ENCODE measurements around the gene KREMEN1.
"Not testable (repeated sequence)": the region's sequence is repeated elsewhere in the genome, so short reads cannot be mapped to it uniquely, and the experiment has no call there.

Gene KREMEN1

GRCh38 chr22:29108137-29108536 is 35.3 kb downstream of the KREMEN1 start:
- no peak for DNase-seq (ENCODE audit: low spot score)

DNA sequence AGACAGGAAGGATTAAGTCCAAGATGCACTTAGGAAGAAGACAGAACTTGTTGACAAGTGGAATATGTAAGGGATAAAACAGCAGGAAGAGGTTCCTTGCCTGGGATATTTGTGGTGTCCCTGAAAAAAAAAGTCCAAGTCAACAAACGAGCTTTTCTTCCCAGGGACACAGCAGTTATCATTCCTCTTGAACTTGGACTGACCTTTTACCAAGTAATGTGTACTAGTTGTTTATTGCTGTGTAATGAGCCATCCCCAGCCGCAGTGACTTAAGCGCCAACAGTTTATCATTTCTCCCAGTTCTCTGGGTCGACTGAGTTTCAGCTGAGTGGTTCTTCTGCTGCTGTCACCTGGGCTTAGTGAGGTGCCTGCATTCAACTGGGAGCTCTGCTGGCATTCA is 37.0 kb downstream of the KREMEN1 start:
- peak; percentile 46 for DNase-seq (ENCODE audit: low spot score)

GRCh38 chr22:29110946-29111345 is 38.1 kb downstream of the KREMEN1 start:
- no peak for DNase-seq (ENCODE audit: low spot score)

DNA sequence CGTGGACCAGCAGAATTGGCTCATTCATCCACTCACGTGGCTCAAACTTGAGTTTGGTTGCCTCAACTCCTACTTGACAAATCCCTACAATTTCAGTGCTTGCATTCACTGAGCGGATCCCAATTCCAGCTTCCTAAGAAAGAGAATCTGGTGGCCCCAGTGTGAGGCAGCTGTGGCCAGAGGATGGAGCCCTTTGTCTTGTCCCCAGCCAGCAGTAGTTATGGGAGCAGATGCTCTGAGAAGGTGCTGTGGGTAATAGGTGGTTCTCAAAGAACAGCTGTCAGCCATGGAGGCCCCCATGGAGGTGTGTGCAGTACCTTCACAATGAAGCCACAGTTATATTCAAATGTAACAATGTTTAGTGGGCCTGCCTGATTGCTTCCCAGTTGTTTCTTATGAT is 39.3 kb downstream of the KREMEN1 start:
- DNase-seq (ENCODE audit: low spot score): no peak

GRCh38 chr22:29112681-29113080 is 39.8 kb downstream of the KREMEN1 start:
- no peak for DNase-seq (ENCODE audit: low spot score)

DNA sequence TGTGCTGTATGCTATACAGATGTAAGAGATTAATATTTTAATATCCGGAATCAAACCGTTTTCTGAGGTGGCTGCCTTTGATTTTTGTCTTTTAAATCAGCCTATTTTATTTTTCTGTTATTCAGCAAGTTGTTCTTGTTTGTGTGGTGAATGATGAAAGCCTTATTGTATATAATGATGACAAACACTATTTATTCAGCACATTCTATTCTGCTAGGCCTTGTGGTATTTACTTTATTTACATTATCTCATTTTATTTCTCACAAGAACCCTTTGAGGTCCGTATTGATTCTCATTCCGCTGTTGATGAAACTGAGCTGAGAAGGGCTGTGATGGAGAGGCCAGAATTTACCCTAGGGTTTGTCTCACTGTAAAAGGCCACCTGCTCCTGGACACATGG is 40.5 kb downstream of the KREMEN1 start:
- DNase-seq (ENCODE audit: low spot score): no peak

DNA sequence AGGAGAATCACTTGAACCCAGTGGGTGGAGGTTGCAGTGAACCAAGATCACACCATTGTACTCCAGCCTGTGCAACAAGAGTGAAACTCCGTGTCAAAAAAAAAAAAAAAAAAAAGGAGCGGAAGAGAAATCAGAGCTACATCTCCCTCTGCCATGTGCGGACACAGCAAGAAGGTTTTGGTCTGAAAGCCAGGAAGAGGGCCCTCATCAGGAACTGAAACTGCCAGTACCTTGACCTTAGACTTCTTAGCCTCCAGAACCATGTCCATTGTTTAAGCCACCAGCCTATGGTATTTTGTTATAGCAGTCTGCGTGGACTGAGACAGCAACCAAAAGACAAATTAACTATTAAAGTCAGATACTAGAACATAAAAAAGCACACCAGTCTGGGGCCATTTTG is 41.6 kb downstream of the KREMEN1 start:
- DNase-seq (ENCODE audit: low spot score): no peak

- no peak for DNase-seq (ENCODE audit: low spot score)
Measured at GRCh38 chr22:29115682-29116288, 43.0 kb downstream of the KREMEN1 start.

DNA sequence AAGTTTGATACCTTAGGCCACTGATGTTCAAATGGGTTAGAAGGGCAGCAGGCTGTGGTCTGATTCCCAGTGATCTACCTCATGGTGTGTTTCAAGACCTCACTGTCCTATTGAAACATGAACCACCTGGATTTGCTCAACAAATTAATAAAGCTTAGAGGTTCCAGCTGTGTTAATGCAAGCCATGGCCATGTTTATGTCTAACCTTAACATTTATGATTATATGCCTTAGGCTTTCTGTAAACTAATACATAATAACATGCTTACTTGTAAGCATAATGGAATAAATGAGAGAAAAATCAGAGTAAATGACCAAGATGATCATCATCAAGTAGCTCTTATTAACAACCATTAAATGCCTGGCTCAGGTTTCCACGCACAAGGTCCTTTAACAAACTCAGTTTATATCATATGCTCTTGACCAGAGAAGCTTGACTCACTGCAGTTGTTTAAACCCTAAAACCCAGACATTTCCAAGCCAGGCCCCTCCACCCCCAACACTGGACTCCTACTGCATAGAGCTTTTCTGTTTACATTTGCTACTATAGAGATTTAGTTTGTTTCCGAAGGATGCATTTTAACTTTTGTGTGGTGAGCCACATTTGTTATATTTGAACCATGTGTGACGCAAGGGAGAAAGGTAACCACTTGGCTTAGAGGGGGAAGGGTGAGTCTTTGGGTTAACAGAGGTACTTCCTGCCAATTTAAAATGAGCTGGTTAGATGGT is 43.7 kb downstream of the KREMEN1 start:
- no peak for DNase-seq (ENCODE audit: low spot score)

DNA sequence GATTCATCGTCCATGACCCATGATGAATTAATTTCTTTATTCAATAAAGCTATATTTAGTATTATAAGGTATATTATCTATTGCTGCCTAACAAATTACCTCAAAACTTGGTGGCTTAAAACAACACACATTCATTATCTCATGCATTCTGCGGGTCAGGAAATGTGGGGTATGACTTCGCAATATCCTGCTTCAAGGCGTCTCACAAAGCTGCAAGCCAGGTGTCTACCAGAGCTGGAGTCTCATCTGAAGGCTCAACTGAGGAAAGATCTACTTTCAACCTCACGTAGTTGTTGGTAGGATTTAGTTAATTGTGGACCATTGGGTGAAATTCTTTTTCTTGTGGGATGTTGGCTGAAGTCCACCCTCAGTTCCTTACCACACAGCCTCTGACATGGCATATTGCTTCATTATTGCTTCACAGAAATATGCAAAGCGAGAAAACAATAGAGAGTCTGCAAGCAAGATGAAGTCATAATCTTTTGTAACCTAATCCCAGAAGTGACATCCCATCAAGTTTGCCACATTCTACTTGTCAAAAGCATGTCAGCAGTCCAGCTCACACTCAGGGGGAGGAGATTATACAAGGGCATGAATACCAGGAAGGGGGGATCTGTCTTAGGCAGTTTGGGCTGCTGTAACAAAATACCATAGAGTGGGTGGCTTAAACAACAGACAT is 45.1 kb downstream of the KREMEN1 start:
- no peak for DNase-seq (ENCODE audit: low spot score)

- DNase-seq (ENCODE audit: low spot score): not testable (repeated sequence)
Measured at GRCh38 chr22:29120098-29120912, 47.5 kb downstream of the KREMEN1 start.

GRCh38 chr22:29121124-29121523 is 48.3 kb downstream of the KREMEN1 start:
- no peak for DNase-seq (ENCODE audit: low spot score)

DNA sequence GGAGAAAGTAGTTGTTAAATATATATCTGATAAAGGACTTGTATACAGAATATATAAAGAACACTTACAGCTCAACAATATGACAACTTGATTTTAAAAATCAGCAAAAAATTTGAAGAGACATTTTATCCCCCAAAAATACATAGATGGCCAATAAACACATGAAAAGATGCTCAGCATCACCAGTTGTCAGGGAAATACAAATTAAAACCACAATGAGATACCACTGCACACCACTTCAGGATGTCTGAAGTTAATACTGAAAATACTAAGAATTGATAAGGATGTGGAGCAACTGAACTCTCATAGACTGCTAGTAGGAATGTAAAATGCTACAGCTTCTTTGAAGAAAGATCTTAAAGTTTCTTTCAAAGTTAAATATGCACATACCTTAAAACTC is 49.2 kb downstream of the KREMEN1 start:
- no peak for DNase-seq (ENCODE audit: low spot score)

DNA sequence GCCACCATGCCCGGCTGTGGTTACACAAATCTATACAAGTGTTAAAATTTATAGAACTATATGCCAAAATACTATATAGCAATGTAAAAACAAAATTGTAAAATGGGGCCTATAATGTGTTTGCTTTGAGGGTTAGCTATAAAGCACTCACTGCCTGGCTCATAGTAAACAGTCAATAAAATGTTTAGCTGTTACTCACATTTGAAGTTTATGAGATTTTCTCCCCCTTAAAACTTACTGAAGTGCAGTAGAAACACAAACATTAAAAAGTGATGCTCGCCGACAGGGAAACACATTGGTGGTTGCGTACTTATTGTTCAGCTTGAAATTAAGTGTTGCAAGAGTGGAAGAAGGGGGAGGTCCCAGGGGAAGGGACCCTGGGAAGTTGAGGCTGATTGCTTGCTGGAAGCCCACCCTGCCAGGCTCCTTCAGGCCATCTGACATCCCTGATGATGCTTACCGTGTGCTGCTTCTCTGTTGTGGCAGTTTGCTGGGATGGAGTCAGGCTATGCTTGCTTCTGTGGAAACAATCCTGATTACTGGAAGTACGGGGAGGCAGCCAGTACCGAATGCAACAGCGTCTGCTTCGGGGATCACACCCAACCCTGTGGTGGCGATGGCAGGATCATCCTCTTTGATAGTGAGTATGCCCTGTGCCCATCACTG is 52.1 kb downstream of the KREMEN1 start:
- no peak for DNase-seq (ENCODE audit: low spot score)

- DNase-seq (ENCODE audit: low spot score): no peak
Measured at GRCh38 chr22:29125443-29125778, 52.6 kb downstream of the KREMEN1 start.

DNA sequence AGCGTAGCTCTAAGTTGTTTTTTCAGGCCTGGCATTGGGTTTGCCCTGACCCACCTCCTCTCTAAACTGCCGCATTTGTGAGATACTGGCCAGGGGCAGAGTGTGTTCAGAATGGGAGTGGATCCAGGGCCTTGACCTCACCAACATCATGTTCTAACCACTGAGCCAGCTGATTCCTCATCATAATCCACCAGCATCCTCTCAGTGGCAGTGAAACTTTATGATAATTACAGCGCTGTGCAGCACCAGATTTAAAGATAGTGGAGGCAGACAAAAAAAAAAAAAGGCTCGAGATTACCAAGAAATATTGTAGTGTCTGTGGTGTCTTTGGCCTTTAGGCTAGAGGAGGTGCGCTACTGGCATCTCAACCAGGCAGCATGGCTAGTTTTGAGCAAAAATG is 53.0 kb downstream of the KREMEN1 start:
- DNase-seq (ENCODE audit: low spot score): no peak

DNA sequence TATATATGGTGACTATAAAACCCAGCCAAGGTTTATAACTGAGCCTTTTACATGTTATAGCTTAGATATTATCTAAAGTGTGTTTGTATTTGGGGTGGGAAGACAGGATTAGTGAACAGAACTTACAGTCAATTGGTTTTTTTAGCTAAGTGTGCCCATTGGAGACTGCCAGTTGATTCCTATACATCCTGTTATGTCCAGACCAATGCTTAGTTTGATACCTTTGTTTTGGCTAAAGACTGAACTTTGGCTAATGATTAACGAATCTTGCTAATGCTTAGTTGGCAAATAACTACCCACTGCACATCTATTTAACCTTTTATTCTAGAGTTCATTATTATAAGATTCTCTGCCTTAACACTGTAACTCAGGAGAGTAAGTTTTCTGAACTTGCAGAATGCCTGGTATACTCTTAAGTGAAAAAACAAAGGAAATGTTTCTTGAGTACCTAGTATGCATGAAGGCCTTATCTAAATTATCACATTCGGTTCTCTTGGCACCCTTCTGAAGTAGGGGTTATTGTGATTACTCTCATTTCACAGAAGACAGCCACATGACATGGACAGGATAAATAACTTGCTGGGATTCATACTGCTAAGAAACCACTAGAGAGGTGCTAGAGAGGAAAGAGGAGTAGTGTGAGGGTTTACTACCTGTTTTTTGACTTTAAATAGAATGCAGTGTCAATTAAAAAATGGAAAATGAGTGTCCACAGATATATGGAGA is 54.0 kb downstream of the KREMEN1 start:
- DNase-seq (ENCODE audit: low spot score): no peak

DNA sequence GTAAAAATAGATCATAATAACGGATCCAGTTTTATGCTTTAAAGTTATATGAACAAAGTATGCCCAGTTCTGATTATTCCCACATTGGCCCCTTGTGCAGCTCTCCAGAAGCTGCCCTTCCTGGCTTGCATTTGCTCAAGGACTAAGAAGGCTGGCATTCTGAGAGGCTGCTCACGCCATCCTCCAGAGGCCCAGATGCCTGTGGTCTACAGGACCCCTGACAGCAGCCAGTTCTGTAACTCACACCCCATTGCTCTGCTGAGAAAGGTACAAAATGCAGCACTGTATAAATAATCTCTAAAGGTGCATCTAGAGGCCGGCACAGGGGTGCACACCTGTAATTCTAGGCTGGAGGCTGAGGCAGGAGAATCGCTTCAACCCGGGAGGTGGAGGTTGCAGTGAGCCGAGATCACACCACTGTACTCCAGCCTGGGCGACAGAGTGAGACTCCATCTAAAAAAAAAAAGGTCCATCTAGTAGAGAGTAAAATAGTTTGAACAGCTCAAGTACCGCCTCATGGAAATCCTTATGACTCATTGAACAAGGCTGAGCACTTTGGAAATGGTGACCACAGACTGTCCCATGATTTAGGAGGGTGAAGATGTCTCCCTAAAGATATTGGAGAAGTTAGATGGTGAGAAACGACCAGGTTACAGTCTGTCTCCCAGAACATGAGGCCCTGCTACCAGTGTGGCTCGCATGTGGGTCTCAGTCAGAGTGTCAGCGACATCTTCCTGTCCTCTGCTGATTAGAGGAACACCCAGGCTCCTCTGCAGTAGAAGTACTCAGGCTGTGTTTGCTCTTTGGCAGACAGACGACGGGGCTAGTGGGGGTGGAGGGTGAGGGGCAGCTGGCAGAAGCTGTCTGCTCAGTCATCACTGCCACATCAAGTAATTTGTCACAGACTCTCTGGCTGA is 56.3 kb downstream of the KREMEN1 start:
- no peak for DNase-seq (ENCODE audit: low spot score)

DNA sequence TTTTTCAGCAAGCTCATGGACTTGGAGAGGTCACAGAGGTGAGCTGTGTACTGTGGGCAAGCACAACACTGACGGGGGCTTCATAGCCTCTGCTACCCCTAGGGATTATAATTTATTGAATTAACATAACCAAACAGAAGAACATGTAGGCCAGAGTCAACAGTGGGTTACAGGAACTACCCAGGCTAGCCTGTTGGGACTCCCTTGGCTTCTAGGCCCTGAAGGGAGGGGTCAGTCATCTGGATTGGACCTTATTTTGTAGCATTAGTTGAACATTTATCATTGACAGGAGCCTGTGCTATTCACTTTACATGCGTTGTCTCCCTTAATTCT is 56.9 kb downstream of the KREMEN1 start:
- no peak for DNase-seq (ENCODE audit: low spot score)

- DNase-seq (ENCODE audit: low spot score): no peak
Measured at GRCh38 chr22:29130476-29130875, 57.6 kb downstream of the KREMEN1 start.

Measured in HuH-7 (cell line).